ENCODE data around the gene PTPRT.

PTPRT gene

DNA sequence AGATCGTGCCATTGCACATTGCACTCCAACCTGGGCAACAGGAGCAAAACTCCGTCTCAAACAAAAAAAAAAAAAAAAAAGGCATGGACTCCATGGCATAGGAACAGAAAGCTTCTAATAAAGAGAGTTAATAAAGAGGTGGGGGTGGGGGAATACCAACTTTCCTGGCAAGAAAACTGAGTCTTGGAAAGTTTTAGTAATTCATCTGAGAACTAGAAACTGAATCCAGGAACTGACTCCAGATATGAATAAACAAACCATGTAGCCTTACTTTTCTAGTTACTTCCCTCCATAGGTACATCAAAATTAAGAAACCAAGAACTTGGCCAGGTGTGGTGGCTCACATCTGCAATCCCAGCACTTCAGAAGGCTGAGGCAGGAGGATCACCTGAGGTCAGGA is 38.5 kb downstream of the PTPRT start:
- H3K4me3 ChIP-seq (ENCODE audit: low read depth, low read length) = no peak overlapping the region
- H3K27ac ChIP-seq (ENCODE audit: extremely low read depth, low read depth, low read length) = no peak overlapping the region
- CTCF ChIA-PET = no interaction called here
- H3K9me3 ChIP-seq (ENCODE audit: control insufficient read depth, insufficient read depth, low read depth, low read length) = no peaks in the 10 kb centered on the region
- H3K36me3 ChIP-seq (ENCODE audit: control insufficient read depth in 2 of 2, insufficient read depth in 1 of 2, low read length in 2 of 2) = no peaks in the 10 kb centered on the region
- TF ChIP-seq, protein P1, sequence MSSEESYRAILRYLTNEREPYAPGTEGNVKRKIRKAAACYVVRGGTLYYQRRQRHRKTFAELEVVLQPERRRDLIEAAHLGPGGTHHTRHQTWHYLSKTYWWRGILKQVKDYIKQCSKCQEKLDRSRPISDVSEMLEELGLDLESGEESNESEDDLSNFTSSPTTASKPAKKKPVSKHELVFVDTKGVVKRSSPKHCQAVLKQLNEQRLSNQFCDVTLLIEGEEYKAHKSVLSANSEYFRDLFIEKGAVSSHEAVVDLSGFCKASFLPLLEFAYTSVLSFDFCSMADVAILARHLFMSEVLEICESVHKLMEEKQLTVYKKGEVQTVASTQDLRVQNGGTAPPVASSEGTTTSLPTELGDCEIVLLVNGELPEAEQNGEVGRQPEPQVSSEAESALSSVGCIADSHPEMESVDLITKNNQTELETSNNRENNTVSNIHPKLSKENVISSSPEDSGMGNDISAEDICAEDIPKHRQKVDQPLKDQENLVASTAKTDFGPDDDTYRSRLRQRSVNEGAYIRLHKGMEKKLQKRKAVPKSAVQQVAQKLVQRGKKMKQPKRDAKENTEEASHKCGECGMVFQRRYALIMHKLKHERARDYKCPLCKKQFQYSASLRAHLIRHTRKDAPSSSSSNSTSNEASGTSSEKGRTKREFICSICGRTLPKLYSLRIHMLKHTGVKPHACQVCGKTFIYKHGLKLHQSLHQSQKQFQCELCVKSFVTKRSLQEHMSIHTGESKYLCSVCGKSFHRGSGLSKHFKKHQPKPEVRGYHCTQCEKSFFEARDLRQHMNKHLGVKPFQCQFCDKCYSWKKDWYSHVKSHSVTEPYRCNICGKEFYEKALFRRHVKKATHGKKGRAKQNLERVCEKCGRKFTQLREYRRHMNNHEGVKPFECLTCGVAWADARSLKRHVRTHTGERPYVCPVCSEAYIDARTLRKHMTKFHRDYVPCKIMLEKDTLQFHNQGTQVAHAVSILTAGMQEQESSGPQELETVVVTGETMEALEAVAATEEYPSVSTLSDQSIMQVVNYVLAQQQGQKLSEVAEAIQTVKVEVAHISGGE (tag by site-specific recombination; conservative IDR thresholded peaks at IDR 0.05; ENCODE audit: low read depth) = no peak
- TF ChIP-seq HOXC10 (CRISPR knock-in tag; IDR thresholded peaks at IDR 0.05) = no peak
- TF ChIP-seq ZNF521 (tag by site-specific recombination; IDR thresholded peaks at IDR 0.05) = no peak
- H3K4me1 ChIP-seq (ENCODE audit: control insufficient read depth, insufficient read depth, low read length) = no peaks in the 10 kb centered on the region
- POLR2A ChIA-PET = interaction anchor here (0.7 kb wide), 1 partner anchor 166 kb away, joined by 3 read pairs; no protein-coding TSS in a partner anchor

DNA sequence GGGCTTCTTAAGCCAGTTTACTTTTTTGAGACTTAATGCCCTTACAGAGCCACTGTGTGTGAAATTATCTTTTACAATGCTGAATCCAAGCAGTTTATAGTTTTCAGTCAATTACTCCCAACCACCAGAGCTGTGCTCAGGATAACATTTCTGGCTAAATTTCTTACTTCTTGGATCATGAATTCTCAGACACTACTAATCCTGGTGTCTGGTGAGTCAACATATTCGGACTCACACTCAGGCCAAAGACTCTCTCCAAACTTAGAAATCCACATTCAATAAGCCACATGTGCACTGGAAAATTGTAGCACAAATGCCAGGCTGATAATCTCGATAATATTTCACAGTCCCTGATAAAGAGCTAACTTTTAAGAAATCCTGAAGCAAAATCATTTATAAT is 49.0 kb downstream of the PTPRT start:
- TF ChIP-seq HOXD13 (CRISPR knock-in tag; IDR thresholded peaks at IDR 0.05; ENCODE audit: borderline replicate concordance) = no peak
- TF ChIP-seq, protein P2, sequence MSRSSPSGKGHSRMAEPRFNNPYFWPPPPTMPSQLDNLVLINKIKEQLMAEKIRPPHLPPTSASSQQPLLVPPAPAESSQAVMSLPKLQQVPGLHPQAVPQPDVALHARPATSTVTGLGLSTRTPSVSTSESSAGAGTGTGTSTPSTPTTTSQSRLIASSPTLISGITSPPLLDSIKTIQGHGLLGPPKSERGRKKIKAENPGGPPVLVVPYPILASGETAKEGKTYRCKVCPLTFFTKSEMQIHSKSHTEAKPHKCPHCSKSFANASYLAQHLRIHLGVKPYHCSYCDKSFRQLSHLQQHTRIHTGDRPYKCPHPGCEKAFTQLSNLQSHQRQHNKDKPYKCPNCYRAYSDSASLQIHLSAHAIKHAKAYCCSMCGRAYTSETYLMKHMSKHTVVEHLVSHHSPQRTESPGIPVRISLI (tag by site-specific recombination; IDR thresholded peaks at IDR 0.05) = no peak
- no peak for TF ChIP-seq KLF16 (tag by site-specific recombination; IDR thresholded peaks at IDR 0.05)
- TF ChIP-seq ZNF19 (tag by site-specific recombination; IDR thresholded peaks at IDR 0.05; ENCODE audit: low read depth) = no peak
- no peak for TF ChIP-seq SP3 (tag by site-specific recombination; IDR thresholded peaks at IDR 0.05)
- TF ChIP-seq WT1 (tag by site-specific recombination; IDR thresholded peaks at IDR 0.05) = no peak
- no peak for TF ChIP-seq ZNF596 (tag by site-specific recombination; IDR thresholded peaks at IDR 0.05)
- TF ChIP-seq ZNF791 (tag by site-specific recombination; IDR thresholded peaks at IDR 0.05) = no peak
- TF ChIP-seq, protein P3, sequence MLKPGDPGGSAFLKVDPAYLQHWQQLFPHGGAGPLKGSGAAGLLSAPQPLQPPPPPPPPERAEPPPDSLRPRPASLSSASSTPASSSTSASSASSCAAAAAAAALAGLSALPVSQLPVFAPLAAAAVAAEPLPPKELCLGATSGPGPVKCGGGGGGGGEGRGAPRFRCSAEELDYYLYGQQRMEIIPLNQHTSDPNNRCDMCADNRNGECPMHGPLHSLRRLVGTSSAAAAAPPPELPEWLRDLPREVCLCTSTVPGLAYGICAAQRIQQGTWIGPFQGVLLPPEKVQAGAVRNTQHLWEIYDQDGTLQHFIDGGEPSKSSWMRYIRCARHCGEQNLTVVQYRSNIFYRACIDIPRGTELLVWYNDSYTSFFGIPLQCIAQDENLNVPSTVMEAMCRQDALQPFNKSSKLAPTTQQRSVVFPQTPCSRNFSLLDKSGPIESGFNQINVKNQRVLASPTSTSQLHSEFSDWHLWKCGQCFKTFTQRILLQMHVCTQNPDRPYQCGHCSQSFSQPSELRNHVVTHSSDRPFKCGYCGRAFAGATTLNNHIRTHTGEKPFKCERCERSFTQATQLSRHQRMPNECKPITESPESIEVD (tag by site-specific recombination; IDR thresholded peaks at IDR 0.05) = no peak
- CTCF ChIA-PET = no interaction called here

DNA sequence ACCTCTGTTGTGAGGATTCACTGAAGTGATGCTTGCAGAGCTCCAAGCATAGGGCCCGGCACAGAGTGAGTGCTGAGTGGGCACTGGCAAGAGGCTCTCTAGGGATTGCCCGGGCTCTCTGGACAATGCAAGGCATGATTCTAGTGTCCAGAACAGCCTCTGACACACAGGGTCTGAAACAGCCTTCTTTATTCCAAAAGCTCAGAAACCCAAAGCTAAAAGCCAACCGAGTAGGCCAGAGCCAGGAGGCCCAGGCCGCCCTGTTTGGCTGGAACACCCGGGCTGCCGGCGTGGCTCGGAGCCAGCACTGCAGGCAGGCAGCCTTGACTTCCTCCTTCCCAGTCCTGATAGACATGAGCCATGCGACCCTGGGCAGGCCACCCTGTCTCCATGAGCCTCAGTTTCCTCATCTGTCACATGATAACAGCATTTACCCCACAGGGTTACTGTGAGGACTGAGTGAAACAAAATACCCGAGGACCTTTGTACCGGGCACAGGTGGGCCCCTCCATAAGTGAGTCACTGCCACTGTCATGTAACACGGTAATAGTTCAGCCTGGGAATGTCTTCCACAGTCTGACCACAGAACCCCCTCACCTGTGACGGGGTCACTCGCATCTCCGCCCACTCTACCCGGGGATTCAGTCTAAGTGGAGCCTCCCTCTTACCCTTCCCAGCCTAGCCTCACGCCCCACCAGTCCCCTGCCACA is 51.5 kb downstream of the PTPRT start:
- Histone ChIP-seq H3K4me1 (ENCODE audit: control insufficient read depth, insufficient read depth, low read length) (no peaks in the 10 kb centered on the region), H3K36me3 (ENCODE audit: control insufficient read depth in 2 of 2, insufficient read depth in 1 of 2, low read length in 2 of 2) (no peaks in the 10 kb centered on the region), H3K4me3 (ENCODE audit: low read depth, low read length) (no peak overlapping the region), H3K9me3 (ENCODE audit: control insufficient read depth, insufficient read depth, low read depth, low read length) (no peaks in the 10 kb centered on the region), H3K27ac (ENCODE audit: extremely low read depth, low read depth, low read length) (no peak overlapping the region)
- no peak for TF ChIP-seq ZNF555 (tag by site-specific recombination; conservative IDR thresholded peaks at IDR 0.05)
- no peak for TF ChIP-seq ZNF138 (tag by site-specific recombination; IDR thresholded peaks at IDR 0.05; ENCODE audit: borderline replicate concordance)
- TF ChIP-seq, protein P4, sequence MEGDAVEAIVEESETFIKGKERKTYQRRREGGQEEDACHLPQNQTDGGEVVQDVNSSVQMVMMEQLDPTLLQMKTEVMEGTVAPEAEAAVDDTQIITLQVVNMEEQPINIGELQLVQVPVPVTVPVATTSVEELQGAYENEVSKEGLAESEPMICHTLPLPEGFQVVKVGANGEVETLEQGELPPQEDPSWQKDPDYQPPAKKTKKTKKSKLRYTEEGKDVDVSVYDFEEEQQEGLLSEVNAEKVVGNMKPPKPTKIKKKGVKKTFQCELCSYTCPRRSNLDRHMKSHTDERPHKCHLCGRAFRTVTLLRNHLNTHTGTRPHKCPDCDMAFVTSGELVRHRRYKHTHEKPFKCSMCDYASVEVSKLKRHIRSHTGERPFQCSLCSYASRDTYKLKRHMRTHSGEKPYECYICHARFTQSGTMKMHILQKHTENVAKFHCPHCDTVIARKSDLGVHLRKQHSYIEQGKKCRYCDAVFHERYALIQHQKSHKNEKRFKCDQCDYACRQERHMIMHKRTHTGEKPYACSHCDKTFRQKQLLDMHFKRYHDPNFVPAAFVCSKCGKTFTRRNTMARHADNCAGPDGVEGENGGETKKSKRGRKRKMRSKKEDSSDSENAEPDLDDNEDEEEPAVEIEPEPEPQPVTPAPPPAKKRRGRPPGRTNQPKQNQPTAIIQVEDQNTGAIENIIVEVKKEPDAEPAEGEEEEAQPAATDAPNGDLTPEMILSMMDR (tag by site-specific recombination; IDR thresholded peaks at IDR 0.05) = no peak
- no peak for TF ChIP-seq BCL11B (tag by site-specific recombination; IDR thresholded peaks at IDR 0.05; ENCODE audit: low read depth)
- TF ChIP-seq ZNF548 (tag by site-specific recombination; IDR thresholded peaks at IDR 0.05) = no peak
- no peak for TF ChIP-seq ZIC2 (tag by site-specific recombination; IDR thresholded peaks at IDR 0.05)
- no peak for TF ChIP-seq ZNF785 (tag by site-specific recombination; IDR thresholded peaks at IDR 0.05)
- no peak for TF ChIP-seq ZNF791 (tag by site-specific recombination; IDR thresholded peaks at IDR 0.05)
- ChIA-PET POLR2A (no interaction called here), CTCF (no interaction called here)

More for the DNA sequence above, 49.0 kb downstream of the PTPRT start:
- Histone ChIP-seq H3K4me1 (ENCODE audit: control insufficient read depth, insufficient read depth, low read length) (no peaks in the 10 kb centered on the region), H3K9me3 (ENCODE audit: control insufficient read depth, insufficient read depth, low read depth, low read length) (no peaks in the 10 kb centered on the region), H3K4me3 (ENCODE audit: low read depth, low read length) (no peak overlapping the region), H3K27ac (ENCODE audit: extremely low read depth, low read depth, low read length) (no peak overlapping the region), H3K36me3 (ENCODE audit: control insufficient read depth in 2 of 2, insufficient read depth in 1 of 2, low read length in 2 of 2) (no peaks in the 10 kb centered on the region)
- POLR2A ChIA-PET = interaction anchor here (0.6 kb wide), 1 partner anchor 216 kb away, joined by 3 read pairs; no protein-coding TSS in a partner anchor
